Osteocyte (in vitro differentiated cells): ENCODE measurements around the gene RGS7. TPM values are rescaled to one million over a fixed set of nuclear protein-coding genes. Genes with fewer than 3 reads are reported as not detected.
A peak's percentile ranks its signal among the peaks of the same experiment; 100 is the strongest.

Experiments
- DNase-seq: peaks from one replicate; pipeline ENCODE4 v3.0.0; 2021; ENCODE audit warnings: mixed read lengths; ENCODE audit not compliant: unreplicated experiment; ENCODE audit errors: extremely low spot score
- H3K27ac Mint-ChIP-seq: one replicate; pipeline ENCODE4 v1.8.0; 2021; ENCODE audit warnings: mild to moderate bottlenecking, mixed read lengths; ENCODE audit not compliant: unreplicated experiment
- H3K27me3 Mint-ChIP-seq: one replicate; pipeline ENCODE4 v1.8.0; 2021; ENCODE audit warnings: mixed read lengths; ENCODE audit not compliant: unreplicated experiment
- H3K36me3 Mint-ChIP-seq: one replicate; pipeline ENCODE4 v1.8.0; 2021; ENCODE audit warnings: mixed read lengths; ENCODE audit not compliant: unreplicated experiment
- H3K4me1 Mint-ChIP-seq: one replicate; pipeline ENCODE4 v1.8.0; 2021; ENCODE audit warnings: mixed read lengths; ENCODE audit not compliant: unreplicated experiment
- H3K4me3 Mint-ChIP-seq: one replicate; pipeline ENCODE4 v1.8.0; 2021; ENCODE audit warnings: mild to moderate bottlenecking, moderate library complexity, mixed read lengths; ENCODE audit not compliant: unreplicated experiment
- H3K9me3 Mint-ChIP-seq: one replicate; pipeline ENCODE4 v1.8.0; 2021; ENCODE audit warnings: mixed read lengths; ENCODE audit not compliant: unreplicated experiment
- CTCF ChIP-seq: fragments of 200-600 bp; sonication (generic); IDR thresholded peaks from 2 replicates; pipeline ENCODE4 v1.5.0; 2021; ENCODE audit warnings: antibody characterized with exemption, mild to moderate bottlenecking, moderate library complexity
- total RNA-seq: library from RNA; stranded (reverse); gene quantifications from 2 replicates; pipeline ENCODE4 v1.2.1, GENCODE V29; 2021

Gene RGS7
- total RNA-seq, 1 donor from 2014 or later, result 10.9 TPM

- no peak for TF ChIP-seq CTCF
Measured at GRCh38 chr1:241131636-241132194, 225.3 kb downstream of the RGS7 start.

DNA sequence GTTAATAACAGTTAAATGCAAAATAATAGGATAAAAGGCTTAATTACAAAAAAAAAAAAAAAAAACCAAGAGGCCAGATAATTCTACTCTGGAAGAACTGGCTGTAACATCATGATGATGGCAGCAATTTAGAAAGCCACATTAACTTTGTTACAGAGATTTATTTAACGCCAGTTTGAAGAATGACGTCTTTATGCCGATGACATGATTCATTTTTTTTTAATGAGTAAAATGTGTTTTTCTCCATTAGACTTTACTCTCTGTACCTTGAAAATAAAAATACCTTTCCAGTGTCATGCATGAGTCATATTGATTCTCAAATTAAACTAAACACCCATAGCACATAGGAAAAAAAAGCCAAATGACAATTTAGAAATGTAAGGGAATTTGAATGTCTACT, 226.1 kb downstream of the RGS7 start:
- Mint-ChIP-seq H3K9me3 (no peaks in the 10 kb centered on the region), H3K36me3 (no peaks in the 10 kb centered on the region), H3K4me3 (no peak overlapping the region), H3K27me3 (no peaks in the 10 kb centered on the region), H3K27ac (peak overlapping the region; percentile 3), H3K4me1 (peaks cover 17% of the 10 kb centered on the region)
- DNase-seq, result no peak
- no peak for TF ChIP-seq CTCF

More at GRCh38 chr1:241131636-241132194, 225.3 kb downstream of the RGS7 start:
- Mint-ChIP-seq H3K27me3 (no peaks in the 10 kb centered on the region), H3K4me3 (no peak overlapping the region), H3K27ac (no peak overlapping the region), H3K4me1 (peaks cover 17% of the 10 kb centered on the region), H3K36me3 (no peaks in the 10 kb centered on the region), H3K9me3 (no peaks in the 10 kb centered on the region)
- DNase-seq, result no peak

DNA sequence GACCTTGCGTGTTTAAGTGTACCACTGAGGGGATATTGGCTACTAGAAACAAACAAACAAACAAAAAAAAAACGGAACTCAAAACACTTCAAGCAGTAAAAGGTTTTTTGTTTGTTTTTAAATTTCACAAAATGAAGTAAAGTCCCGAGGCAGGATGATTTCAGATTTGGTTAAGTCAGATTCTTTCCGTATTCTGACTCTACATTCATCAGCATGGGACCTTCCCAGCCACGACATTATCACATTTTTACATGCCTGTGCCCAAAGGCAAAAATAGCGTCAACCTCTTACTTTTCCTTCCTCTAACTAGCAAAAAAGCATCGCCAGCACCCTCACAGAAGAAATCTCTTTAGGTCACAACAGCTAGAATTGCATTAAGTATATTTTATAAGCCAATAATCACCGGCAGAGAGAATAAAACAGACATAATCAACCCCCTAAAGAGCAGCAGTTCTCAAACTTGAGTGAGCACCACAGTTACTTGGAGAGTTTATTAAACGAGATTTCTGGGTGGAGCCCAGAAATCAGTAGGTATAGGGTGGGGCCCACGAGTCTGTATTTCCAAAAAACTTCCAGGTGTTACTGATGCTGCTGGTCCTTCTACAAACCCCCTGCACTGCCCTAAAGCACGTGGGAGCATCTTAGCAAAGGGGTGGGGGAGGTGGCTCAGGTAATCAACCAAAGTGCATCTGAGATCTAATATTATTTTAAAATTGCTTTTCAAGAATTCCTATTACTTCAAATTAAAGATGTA, 227.6 kb downstream of the RGS7 start:
- Mint-ChIP-seq H3K4me1 (peaks cover 17% of the 10 kb centered on the region), H3K4me3 (peak overlapping the region; percentile 52), H3K9me3 (no peaks in the 10 kb centered on the region), H3K36me3 (no peaks in the 10 kb centered on the region), H3K27ac (peak overlapping the region; percentile 79), H3K27me3 (no peaks in the 10 kb centered on the region)
- no peak for DNase-seq
- TF ChIP-seq CTCF, result no peak

DNA sequence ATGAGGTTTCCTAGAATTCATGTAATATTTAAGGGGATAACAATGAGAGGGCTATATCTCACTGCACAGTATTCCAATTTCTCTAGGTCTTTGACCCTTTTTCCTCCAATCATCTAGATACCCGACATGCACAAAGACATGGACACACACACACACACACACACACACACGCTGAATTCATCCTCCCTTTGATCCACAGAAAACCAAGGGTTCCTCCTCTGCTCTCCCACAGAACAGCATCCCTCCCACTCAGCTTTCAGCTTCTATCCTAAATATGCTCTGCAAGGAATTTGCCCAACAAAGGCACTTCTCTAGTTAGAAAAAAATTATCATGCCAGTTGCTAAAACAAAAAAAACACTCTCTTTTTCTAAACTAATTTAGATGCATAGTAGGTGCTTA, 231.7 kb downstream of the RGS7 start:
- Mint-ChIP-seq H3K9me3 (no peaks in the 10 kb centered on the region), H3K4me1 (peaks cover 8% of the 10 kb centered on the region), H3K27me3 (no peaks in the 10 kb centered on the region), H3K4me3 (no peak overlapping the region), H3K36me3 (no peaks in the 10 kb centered on the region), H3K27ac (no peak overlapping the region)
- no peak for DNase-seq
- TF ChIP-seq CTCF, result no peak

DNA sequence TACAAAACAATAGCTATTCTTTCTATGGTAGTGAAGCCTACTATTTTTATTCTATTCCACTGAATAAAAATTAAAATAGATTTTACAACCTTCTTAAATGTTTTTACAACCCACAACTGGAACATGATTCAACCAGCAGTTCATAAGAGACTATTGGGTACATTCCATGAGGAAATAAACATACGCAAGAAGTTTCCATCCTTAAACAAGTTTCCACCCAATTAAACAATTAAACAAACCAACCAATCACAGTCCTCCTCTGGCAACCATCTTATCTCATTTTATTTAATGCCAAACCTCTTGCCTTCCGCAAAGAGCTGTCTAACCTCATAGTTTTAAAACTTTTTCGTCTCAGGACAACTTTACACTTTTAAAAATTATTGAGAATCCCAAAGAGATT, 239.0 kb downstream of the RGS7 start:
- Mint-ChIP-seq H3K9me3 (no peaks in the 10 kb centered on the region), H3K4me3 (no peak overlapping the region), H3K27me3 (no peaks in the 10 kb centered on the region), H3K4me1 (peaks cover 41% of the 10 kb centered on the region), H3K36me3 (peaks cover 2% of the 10 kb centered on the region), H3K27ac (no peak overlapping the region)
- TF ChIP-seq CTCF, result no peak
- DNase-seq, result no peak
